AG04450 (cell line): ENCODE results near the gene HOXC13. TPM values are rescaled to one million over a fixed set of nuclear protein-coding genes. Genes with fewer than 3 reads are reported as not detected.

Experiments used
- CTCF ChIA-PET: fragments of 300-600, 350-600 bp; formaldehyde crosslinking; extraction: SDS; loops from one replicate; lab custom pipeline; 2022; ENCODE audit warnings: antibody characterized with exemption, inconsistent platforms; lab: Charles Lee
- POLR2A ChIA-PET: fragments of 350-600 bp; formaldehyde crosslinking; extraction: SDS; loops from one replicate; lab custom pipeline; 2021; ENCODE audit warnings: antibody characterized with exemption, inconsistent platforms; lab: Yijun Ruan, JAX
- DNase-seq: peaks from one replicate; pipeline ENCODE4 v3.0.0-alpha.2; 2011; ENCODE audit warnings: low read depth, low spot score
- H3K27ac ChIP-seq: one replicate; pipeline ENCODE4 v1.5.1; 2012; ENCODE audit warnings: low read depth, low read length, control low read depth
- H3K27me3 ChIP-seq: one replicate; pipeline ENCODE4 v1.6.0; 2012; ENCODE audit warnings: low read length; ENCODE audit not compliant: control insufficient read depth, insufficient read depth
- H3K4me3 ChIP-seq: 2 replicates; pipeline ENCODE4 v1.5.1; 2011; ENCODE audit warnings: mild to moderate bottlenecking, low read depth, low read length, control low read depth
- H3K9me3 ChIP-seq: 2 replicates; pipeline ENCODE4 v1.5.1; 2012; ENCODE audit warnings: low read length; ENCODE audit not compliant: control insufficient read depth, insufficient read depth
- polyA plus RNA-seq: library from polyadenylated mRNA; depleted of rRNA; stranded (reverse); fragments of >200 nt; gene quantifications from 2 replicates; pipeline ENCODE4 v1.2.3, GENCODE V29; 2011
- TF ChIP-seq, protein P1 (sequence below): IDR thresholded peaks from 2 replicates; pipeline ENCODE4 v1.5.1; 2011; ENCODE audit warnings: low read depth, low read length, control low read depth, inconsistent platforms

Gene HOXC13
- polyA plus RNA-seq, 1 experiment: not detected

DNA sequence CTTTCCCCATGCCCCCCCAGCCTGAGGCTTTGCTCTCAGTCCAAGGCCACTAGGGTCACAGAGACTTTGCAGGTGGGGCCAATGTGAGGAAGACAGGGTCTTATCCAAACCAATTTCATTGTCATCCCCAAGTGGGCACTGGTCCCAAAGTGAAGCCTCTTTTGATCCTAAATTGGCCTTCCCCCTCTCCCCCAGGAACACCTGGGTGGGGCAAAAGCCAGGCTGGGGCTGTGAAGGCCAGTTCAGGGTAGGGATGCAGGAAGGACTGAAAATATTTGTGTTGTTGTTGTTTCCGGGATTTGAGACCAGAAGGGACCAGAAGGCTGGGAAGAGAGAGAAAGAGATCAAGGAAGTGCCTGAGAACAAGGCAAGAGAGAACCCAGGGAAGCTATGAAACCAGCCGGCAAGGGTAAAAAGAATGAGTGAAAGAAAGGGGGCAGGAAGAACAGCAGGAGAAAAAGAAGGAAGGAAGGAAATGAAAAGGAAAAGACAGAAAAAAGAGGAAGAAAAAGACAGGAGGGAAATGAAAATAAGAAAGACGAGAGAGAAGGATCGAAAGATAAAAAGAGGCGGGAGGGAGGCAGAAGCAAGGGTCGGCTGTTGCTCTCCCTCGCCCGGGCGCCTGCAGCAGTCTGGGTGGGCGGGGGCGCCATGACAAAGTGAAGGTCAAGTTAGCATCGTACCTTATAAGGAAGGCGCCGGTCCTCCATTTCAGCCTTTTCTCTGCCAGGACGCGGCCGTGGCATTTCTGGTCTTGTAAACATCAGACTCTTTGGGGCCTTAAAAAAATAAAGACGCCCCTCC, 26.9 kb downstream of the HOXC13 start:
- DNase-seq: no peak

DNA sequence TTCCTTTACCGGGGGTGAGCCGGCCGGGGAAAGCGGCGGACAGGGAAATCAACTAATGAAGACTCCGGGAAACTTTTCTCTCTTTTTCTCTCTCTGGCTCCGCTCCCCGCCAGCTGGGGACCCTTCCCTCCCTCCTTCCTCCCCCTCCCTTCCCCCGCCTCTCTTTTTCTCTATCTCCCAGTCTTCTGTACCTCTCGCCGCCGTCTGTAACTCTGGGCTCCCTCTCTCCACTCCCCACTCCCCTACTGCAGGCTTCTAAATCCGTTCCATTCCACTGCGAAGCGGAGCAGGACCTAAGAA, 27.4 kb downstream of the HOXC13 start:
- peaks cover 3% of the 10 kb centered on the region; the same call in 1 of the 2 replicates for H3K9me3 ChIP-seq
- CTCF ChIA-PET: interaction anchor here (1.5 kb wide), 1 partner anchor 242 kb away, joined by 4 read pairs; no protein-coding TSS in a partner anchor
- no peak for DNase-seq
- H3K27ac ChIP-seq: no peak overlapping the region
- peaks cover 98% of the 10 kb centered on the region for H3K27me3 ChIP-seq
- POLR2A ChIA-PET: no interaction called here
- H3K4me3 ChIP-seq: no peak overlapping the region
- TF ChIP-seq, protein P1, sequence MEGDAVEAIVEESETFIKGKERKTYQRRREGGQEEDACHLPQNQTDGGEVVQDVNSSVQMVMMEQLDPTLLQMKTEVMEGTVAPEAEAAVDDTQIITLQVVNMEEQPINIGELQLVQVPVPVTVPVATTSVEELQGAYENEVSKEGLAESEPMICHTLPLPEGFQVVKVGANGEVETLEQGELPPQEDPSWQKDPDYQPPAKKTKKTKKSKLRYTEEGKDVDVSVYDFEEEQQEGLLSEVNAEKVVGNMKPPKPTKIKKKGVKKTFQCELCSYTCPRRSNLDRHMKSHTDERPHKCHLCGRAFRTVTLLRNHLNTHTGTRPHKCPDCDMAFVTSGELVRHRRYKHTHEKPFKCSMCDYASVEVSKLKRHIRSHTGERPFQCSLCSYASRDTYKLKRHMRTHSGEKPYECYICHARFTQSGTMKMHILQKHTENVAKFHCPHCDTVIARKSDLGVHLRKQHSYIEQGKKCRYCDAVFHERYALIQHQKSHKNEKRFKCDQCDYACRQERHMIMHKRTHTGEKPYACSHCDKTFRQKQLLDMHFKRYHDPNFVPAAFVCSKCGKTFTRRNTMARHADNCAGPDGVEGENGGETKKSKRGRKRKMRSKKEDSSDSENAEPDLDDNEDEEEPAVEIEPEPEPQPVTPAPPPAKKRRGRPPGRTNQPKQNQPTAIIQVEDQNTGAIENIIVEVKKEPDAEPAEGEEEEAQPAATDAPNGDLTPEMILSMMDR: no peak

More for the DNA sequence above, 26.9 kb downstream of the HOXC13 start:
- ChIA-PET CTCF (interaction anchor here (1.5 kb wide), 1 partner anchor 242 kb away, joined by 4 read pairs; no protein-coding TSS in a partner anchor), POLR2A (no interaction called here)
- Histone ChIP-seq H3K4me3 (no peak overlapping the region), H3K27me3 (peaks cover 99% of the 10 kb centered on the region), H3K27ac (no peak overlapping the region), H3K9me3 (peaks cover 3% of the 10 kb centered on the region; the same call in 1 of the 2 replicates)
- TF ChIP-seq, protein P1: no peak

DNA sequence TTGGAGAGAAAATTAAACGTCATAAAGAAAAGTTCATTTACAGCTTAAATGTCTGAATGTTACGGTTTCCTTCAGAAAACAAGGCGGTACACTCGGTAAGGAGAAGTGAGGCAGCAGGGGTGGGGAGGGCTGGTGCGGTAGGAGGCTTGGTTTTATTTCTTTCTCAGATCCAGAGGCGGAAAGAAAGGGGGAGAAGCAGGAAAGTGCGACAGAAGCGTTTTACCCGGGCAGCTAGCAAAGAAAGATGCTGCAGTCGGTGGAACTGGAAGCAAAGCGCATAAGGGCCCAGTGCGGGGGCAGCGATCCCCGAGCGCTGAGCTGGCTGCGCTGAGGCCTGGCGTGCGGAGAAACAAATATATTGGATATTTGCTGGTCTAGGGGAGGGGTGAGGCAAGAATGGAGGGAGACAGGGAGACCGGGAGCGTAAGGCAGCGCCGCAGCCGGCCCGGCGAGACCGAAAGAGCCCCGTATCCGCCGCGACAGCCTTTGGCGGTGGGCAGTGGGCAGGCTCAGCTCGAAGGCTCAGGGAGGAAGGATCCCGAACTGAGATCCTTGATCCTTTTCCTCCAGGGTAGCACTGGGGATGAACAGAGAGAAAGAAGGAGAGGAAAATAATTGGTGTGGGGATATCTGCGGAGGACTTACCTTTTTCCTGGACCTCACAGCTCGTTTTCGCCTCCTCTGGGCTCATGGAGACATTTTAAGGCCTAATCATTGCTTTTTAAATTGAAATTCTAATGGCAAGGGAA, 27.9 kb downstream of the HOXC13 start:
- ChIA-PET CTCF (interaction anchor here (1.5 kb wide), 1 partner anchor 241 kb away, joined by 4 read pairs; no protein-coding TSS in a partner anchor), POLR2A (no interaction called here)
- no peak overlapping the region for H3K27ac ChIP-seq
- DNase-seq: no peak
- TF ChIP-seq, protein P1: no peak
- peaks cover 3% of the 10 kb centered on the region; the same call in 1 of the 2 replicates for H3K9me3 ChIP-seq
- H3K4me3 ChIP-seq: no peak overlapping the region
- H3K27me3 ChIP-seq: peaks cover 97% of the 10 kb centered on the region

- no peak for DNase-seq
- ChIA-PET POLR2A (no interaction called here), CTCF (interaction anchor here (1.5 kb wide), 1 partner anchor 240 kb away, joined by 4 read pairs; no protein-coding TSS in a partner anchor)
- Histone ChIP-seq H3K27ac (no peak overlapping the region), H3K9me3 (peaks cover 3% of the 10 kb centered on the region; the same call in 1 of the 2 replicates), H3K27me3 (peaks cover 98% of the 10 kb centered on the region), H3K4me3 (no peak overlapping the region)
- TF ChIP-seq, protein P1: no peak
These were observed 28.8 kb downstream of the HOXC13 start for GRCh38 chr12:53967421-53967925.
